Activated CD8-positive, alpha-beta memory T cell treated with anti-CD3 and anti-CD28 coated beads, Interleukin-2, amount 50 U/mL, for 24 hours (primary cell): ENCODE measurements around the gene CERT1.
"Not testable (repeated sequence)": the region's sequence is repeated elsewhere in the genome, so short reads cannot be mapped to it uniquely, and the experiment has no call there.

Source experiments
- DNase-seq: peaks from one replicate; pipeline ENCODE4 v3.0.0-alpha.2; 2020; ENCODE audit errors: extremely low read depth

CERT1 gene

GRCh38 chr5:75522542-75522941 lies 11.1 kb upstream of the CERT1 start:
- no peak for DNase-seq

- no peak for DNase-seq
Measured at GRCh38 chr5:75522025-75522424, 10.6 kb upstream of the CERT1 start.

DNA sequence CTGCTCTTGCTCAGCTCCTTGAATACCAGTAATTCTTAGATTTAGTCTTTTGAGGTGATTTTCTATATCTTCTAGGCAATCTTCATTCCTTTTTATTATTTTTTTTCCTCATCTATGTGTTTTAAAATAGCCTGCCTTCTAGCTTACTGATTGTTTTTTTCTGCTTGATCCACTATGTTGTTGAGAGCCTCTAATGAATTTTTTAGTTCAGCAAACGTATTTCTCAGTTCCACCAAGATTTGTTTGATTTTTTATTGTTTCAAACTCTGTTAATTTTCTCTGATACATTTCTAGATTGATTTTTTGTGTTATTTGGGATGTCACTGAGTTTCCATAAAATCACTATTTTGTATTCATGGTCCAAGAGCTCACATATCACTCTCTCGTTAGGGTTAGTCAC lies 9.8 kb upstream of the CERT1 start:
- no peak for DNase-seq

- DNase-seq: no peak
Measured at GRCh38 chr5:75519761-75520160, 8.3 kb upstream of the CERT1 start.

DNA sequence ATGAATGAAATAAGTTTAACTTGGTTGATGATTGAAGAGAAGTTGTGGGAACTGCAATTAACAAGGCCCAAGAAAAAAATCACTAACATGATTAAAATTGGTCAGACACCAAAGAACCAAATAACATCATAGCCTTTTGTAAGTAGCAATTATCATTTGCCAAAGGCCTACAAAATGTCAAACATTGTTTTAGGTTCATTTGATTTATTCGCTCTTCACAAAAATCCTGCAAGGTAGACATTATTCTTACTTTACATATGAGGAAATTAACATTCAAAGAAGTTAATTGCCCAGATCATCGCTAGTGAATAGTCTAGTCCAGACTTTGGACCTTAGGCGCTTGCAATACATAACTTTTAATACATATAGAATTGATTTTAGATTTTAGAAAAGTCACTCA lies 2.9 kb upstream of the CERT1 start:
- DNase-seq: no peak

GRCh38 chr5:75513841-75514240 lies 2.4 kb upstream of the CERT1 start:
- no peak for DNase-seq

DNA sequence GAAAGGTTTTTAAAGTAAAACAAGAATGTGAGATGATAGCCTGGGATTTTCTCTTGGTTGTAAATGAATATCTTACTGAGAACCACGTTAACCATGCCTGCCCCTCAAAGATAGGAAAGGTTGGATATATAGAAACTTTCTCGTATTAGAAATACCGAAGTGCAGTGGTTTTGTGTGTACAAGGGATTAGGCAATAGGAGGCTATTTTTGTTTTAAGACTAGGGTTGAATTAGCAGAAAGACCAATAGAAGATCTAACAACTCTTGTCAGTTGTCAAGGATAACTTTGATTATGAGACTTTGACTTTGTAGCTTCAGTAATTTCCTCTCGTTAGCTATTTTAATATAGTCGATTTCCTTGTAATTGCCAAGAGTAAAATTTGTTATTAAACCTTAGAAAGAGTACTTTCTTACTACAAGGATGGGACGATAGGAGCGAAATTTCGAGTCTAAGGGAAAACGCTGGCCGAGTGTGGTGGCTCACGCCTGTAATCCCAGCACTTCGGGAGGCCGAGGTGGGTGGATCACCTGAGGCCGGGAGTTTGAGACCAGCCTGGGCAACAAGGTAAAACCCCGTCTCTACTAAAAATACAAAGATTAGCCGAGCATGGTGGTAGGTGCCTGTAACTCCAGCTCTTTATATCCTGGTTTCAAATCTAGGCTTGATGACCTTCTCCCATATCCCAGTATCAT lies 1.1 kb upstream of the CERT1 start:
- DNase-seq: no peak

DNA sequence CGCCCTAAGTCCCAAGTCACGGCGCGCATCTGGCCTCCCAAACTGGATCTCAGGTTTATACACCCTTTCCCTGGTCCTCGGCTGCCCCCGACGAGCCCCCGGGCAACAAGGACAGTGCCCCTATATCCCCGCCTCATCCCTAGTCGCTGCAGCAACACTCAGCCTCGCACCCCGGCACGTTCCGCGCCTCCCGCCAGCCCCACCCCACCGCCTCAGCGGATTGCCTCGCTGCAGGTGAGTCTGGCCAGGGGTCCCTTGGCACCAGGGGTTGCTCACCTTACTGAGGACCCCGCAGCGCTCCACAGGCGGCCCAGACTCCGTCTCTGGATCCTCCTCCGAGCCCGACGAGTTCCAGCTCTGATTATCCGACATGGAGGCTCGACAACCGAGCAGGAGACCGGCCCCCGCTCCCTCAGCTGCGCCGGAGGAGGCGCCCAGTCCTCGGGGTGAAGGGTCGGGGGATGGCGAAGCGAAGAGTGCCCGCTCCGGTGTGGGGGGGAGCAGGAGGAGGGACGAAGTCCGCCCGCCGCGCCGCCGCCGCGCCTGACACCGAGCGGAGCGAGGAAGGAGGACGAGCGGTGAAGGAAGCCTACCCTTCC lies 494 bp downstream of the CERT1 start:
- DNase-seq: no peak

DNA sequence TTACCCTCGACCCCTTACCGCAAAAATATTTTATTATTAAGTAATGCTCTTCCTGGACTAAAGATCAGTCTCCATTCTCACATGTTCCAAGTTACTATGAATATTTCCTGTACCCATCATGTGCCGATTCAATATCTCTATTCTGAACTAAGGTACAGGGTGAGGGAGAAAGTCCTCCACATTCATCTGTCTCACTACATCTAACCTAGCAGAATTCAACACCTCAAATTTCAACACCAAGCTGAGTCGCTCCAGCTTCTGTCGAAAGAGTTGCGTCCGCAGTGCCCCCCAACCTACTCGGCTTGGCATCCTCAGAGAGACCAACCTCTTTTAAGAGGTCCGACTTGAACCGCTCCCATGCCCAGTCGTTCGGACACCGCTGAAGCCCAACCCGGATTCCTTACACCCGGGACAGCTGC lies 1.0 kb downstream of the CERT1 start:
- DNase-seq: no peak

DNA sequence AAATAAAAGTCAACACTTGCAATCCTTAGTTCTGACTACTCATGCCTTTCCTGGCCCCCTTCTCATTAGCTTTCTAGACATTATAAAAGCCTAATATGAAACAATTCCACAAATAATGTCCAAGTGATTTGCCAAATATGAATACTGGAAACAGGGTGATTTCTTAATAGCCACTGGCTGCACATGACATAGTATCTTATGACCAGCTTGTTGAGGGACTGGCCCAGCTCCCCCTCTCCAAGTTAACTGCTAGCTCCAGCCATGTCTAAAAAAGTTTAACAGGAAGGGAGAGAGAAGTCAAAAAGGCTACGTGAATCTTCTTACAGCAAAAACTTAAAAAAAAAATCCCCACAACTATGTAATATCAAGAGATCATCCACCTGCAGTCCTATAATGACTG lies 1.5 kb downstream of the CERT1 start:
- no peak for DNase-seq

DNA sequence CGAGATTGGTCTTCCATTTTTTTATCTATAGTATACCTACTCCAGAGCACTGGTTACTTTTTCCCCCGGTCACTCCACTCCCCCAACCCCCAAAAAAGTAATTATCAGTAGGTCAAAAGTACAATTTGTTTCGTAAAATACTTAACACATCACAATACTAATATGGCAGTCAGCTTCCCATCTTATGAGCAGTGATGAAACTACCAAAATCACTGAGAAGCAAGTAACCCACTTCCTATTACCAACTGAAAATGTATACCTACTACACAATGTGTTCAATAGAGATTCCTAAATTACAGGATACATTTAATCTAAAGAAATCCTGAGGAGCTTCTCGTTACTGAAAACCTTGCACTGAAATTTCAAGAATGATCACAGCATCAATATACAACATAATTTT lies 1.9 kb downstream of the CERT1 start:
- no peak for DNase-seq

GRCh38 chr5:75507841-75508240 lies 3.6 kb downstream of the CERT1 start:
- DNase-seq: no peak

GRCh38 chr5:75505112-75505511 lies 6.3 kb downstream of the CERT1 start:
- DNase-seq: not testable (repeated sequence)

- not testable (repeated sequence) for DNase-seq
Measured at GRCh38 chr5:75498875-75499274, 12.6 kb downstream of the CERT1 start.

- DNase-seq: no peak
Measured at GRCh38 chr5:75498208-75498777, 13.1 kb downstream of the CERT1 start.

DNA sequence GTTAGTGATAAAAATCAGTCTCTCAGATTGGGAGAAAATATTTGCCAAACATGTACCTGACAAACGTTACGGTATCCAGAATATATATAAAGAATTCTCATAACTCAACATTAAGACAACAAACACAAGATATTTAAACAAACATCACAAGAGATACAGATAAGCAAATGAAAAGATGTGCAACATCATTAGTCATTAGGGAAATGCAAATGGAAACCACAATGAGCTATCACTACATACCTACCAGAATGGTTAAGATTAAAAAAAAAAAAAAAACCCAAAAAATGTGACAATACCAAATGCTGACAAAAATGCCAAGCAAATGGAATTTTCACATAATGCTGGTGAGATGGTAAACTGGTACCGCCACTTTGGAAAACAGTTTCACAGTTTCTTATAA lies 15.4 kb downstream of the CERT1 start:
- DNase-seq: no peak

DNA sequence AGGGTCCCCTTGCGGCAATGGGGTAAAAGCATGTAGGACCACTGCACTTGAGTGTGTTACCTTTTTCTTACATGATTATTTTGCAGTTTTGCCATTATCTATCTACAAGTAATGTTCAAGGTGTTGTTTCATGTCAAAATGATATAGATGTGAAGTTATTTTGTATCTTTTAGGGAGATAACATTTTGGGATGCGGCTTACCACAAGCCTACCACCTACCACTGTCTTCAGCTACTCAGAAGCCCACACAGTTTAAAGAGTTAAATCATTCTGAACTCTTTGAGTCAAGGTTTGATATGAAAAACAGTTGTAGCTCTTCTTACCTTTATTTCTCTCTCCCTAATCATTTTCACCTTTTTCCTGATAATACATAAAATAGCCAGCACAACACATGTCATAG lies 19.8 kb downstream of the CERT1 start:
- no peak for DNase-seq

DNA sequence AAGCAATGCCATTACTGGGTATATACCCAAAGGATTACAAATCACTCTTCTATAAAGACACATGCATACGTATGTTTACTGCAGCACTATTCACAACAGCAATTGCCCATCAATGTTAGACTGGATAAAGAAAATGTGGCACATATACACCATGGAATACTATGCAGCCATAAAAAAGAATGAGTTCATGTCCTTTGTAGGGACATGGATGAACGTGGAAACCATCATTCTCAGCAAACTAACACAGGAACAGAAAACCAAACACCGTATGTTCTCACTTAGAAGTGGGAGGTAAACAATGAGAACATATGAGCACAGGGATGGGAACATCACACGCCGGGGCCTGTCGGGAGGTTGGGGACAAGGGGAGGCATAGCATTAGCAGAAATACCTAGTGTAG lies 21.6 kb downstream of the CERT1 start:
- DNase-seq: not testable (repeated sequence)

DNA sequence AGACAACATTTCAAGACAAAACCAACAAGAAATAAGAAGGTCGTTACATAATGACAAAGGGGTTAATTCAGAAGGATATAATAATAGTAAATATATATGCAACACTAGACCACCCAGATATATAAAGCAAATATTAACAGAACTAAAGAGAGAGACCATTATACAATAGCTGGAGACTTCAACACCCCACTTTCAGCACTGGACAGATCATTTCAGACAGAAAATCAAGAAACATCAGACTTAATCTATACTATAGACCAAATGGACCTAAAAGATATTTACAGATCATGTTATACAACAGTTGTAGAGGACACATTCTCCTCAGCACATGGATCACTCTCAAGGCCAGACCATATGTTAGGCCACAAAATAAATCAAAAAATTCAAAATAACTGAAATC lies 26.8 kb downstream of the CERT1 start:
- DNase-seq: no peak

- no peak for DNase-seq
Measured at GRCh38 chr5:75482482-75482881, 28.9 kb downstream of the CERT1 start.

DNA sequence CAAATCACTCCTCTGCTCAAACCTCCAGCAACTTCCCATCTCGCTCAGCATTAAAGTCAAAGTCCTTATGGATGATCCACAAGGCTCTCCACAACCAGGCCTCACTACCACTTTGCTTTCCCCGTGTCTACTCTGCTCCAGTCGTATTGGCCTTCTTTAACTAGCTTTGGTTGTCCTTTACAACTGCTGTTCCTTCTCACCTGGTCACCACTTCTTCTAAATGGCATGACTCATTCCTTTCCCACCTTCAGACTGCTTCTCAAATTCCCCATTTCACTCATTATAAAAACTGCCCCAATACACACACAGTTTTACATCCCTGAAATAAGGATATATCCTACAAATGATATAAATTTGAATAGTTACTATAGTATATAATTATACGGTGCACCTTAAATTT lies 30.4 kb downstream of the CERT1 start:
- no peak for DNase-seq

DNA sequence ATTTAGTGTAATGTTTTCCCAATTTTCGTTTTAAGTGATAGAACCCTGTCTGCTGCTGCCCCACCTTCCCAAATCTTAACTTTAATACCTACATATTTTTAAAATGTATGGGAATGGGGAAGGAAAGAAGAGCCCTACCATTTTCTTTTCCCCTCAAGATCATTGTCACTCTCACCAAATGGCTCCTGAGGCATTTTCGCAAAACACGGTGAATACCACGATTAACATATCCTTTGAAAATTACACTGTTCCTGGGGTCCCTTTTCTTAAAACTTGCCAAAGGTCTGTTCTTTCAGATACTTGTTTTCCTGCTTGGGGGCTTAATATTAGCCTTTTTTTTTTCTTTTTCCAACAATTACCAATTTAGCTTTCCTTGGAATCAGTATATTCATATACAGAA lies 36.1 kb downstream of the CERT1 start:
- no peak for DNase-seq

DNA sequence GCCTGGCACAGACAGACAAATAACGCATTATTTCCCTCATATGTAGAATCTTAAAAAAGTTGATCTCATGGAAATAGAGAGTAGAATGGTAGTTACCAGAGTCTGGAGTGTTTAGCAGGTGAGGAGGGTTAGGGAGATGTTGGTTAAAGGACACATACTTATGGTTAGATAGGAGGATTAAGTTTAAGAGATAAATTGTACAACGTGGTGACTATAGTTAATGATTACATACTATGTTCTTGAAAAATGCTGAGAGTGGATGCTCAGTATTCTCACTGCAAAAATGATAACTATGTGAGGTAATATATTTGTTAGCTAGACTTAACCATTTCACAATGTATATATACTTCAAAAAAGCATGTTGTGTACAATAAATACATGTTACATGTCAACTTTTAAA lies 38.0 kb downstream of the CERT1 start:
- DNase-seq: no peak

DNA sequence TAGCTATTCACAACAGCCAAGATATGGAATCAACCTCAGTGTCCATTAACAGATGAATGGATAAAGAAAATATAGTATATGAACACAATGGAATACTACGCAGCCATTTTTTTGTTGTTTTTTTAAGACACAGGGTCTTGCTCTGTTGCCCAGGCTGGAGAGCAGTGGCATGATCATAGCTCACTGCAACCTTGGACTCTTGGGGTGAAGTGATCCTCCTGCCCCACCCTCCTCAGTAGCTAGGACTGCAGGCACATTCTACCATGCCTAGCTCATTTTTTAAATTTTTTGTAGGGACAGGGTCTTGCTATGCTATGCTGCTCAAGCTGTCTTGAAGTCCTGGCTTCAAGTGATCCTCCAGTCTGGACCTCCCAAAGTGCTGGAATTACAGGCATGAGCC lies 38.5 kb downstream of the CERT1 start:
- no peak for DNase-seq
